Measurements from ENCODE around the gene C16orf78.

C16orf78 gene

DNA sequence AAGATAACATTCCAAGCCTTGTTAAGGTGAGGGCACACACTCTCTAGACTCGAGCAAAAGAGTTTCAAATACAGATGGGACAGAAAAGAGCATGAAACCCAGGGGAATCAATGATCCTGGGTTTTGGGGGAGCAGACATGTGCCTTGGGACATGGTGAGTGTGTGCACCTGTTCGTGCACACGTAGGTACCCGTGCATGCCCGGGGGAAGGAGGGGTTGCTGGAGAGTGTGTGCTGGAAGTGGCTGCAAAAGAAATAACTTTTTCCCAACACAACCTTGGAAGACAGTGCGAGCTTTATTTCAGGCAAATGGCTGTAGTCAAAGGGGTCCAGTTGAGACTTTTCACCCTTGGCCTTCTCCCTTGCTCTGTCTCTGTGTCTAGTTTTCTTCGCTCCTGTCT is 62.6 kb downstream of the C16orf78 start:
- DNase-seq: no peak

- no peak for DNase-seq
Observed at GRCh38 chr16:49437344-49437743, 63.7 kb downstream of the C16orf78 start.

GRCh38 chr16:49439050-49439449 is 65.4 kb downstream of the C16orf78 start:
- DNase-seq: no peak

- DNase-seq: no peak
Observed at GRCh38 chr16:49439676-49440075, 66.1 kb downstream of the C16orf78 start.

DNA sequence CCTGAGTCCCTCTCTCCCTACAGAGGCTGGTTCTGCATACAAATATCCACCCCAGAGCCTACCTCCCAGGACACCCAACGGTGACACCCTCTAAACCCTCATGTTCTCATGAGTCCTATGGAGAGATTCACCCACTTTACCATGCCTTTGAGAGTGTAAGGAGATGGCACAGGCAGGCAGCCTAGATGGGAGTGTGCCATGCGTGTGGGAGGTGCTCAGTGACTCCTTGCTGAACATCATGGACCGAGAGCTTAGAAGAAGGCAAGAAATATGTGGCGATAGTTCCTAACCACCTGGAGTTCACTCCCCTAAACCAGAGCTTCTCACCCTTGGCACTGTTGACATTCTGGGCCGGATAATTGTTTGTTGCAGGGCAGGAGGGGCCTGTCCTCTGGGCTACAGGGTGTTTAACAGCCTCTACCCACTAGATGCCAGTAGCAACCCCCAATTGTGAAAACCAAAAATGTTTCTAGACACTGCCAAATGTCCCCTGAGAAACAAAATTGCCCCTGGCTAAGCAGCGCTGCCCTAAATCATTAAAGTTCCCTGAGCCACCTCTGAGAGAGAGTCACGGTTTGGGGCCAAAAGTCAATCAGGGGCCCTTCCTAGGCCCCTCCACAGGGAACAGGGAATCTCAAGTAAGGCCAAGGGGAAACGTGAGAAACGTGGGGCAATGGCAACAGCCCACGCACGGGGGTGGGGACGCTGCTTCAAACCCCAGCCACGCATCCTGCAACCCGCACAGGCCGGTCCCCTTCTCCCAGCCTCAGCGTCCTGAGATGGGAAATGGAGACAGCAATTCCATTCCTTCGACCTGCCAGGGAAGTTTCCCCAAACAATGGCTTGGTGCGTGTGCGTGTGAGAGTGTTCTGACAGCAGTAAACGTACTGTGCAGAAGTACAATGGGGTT is 66.8 kb downstream of the C16orf78 start:
- DNase-seq: peak; percentile 45

DNA sequence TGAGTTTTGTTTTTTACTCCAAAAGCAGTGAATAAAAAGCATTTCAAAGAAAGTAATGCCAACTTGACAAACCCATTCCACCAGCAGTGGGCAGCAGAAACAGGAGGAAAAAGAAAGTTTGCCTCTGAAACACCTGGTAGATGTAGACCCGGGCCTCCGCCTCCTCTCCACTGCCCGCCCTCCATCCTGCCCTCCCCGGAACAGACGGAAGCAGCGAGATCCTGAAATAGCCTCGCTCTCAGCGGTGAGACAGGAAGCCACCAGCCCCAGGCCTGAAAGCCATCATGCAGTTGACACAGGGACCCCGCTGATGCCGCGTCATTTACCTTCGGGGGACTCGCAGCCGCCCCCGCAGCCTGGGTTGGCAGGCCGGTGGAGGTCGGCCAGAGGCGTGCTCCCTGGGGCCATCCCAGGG is 67.8 kb downstream of the C16orf78 start:
- DNase-seq: peak; percentile 45

DNA sequence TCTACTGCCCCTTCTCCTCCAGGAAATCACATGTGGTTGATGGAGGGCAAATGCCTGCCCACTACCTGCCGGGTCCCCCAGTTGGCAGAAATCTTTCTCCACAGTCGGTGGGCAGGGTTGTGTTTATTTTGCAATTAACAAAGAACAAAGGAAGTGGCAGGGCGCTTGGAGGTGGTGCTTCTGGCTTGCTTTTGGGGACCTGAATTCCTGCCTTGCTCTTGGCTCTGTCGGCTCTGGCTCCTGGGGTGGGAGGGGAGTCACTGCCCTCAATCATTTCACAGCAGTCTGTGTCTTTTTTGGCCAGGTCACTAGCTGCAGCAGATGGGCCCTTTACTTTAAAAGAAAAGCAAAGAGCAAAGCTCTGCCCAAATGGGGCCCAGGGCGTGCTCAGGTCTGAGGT is 69.2 kb downstream of the C16orf78 start:
- no peak for DNase-seq

- no peak for DNase-seq
Observed at GRCh38 chr16:49443576-49443975, 70.0 kb downstream of the C16orf78 start.

DNA sequence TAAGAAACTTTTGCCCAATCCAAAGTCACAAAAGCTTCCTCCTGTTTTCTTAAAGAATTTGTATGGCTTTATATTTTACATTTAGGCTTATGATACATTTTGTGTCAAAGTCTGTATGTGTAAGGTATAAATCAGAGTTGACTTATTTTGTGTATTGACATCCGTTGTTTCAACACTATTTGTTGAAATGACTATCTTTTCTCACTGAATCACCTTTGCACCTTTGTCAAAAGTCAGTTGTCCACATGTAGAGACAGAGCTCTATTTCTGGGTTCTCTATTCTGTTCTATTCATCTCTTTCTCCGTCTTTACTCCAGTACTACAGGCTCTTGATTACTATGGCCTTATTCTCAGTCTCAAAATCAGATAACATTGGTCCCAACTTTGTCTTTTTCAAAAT is 73.2 kb downstream of the C16orf78 start:
- DNase-seq: no peak

All from retina (tissue), 1 donor.